ENCODE results near the gene LMBR1L. TPM values are rescaled to one million over a fixed set of nuclear protein-coding genes. Genes with fewer than 3 reads are reported as not detected.

Gene LMBR1L
- total and polyA plus RNA-seq, 2 of the 13 experiments (the other 11 are each of a cell fraction or from before 2014, with no cell fraction given), result 12.2 to 65.9 TPM

GRCh38 chr12:49126852-49127763 is 16.5 kb upstream of the LMBR1L start:
- WGBS (ENCODE audit: low lambda C conversion rate), result 95% methylated on average over 4 of the region's 4 CpGs
- CTCF ChIA-PET (ENCODE audit: low intra/inter-chr PET ratio, low total read pairs), result no interaction called here
- no peak for FAIRE-seq
- no peak for TF ChIP-seq SOX6 (IDR thresholded peaks at IDR 0.05)
- TF ChIP-seq SOX6 (CRISPR knock-in tag; IDR thresholded peaks at IDR 0.05), result no peak
- peak; percentile 24 to 68; a peak in 3 of 4 replicates for TF ChIP-seq POLR2A (IDR thresholded peaks at IDR 0.05; ENCODE audit: insufficient read depth in 1 of 2, low read depth in 2 of 2, low read length in 2 of 2)
- no peak for TF ChIP-seq NR1H2 (CRISPR knock-in tag; IDR thresholded peaks at IDR 0.05; ENCODE audit: borderline replicate concordance, low read depth)
- no peak for TF ChIP-seq ZNF724P (CRISPR knock-in tag; IDR thresholded peaks at IDR 0.05; ENCODE audit: borderline replicate concordance)
- TF ChIP-seq ZBTB2 (CRISPR knock-in tag; IDR thresholded peaks at IDR 0.05; ENCODE audit: low read depth), result no peak
- TF ChIP-seq TSC22D2 (CRISPR knock-in tag; IDR thresholded peaks at IDR 0.05; ENCODE audit: borderline replicate concordance), result no peak
- no peak for TF ChIP-seq ZNF513 (CRISPR knock-in tag; conservative IDR thresholded peaks at IDR 0.05)
- TF ChIP-seq ZBTB44 (CRISPR knock-in tag; IDR thresholded peaks at IDR 0.05), result no peak
- TF ChIP-seq SIN3A (IDR thresholded peaks at IDR 0.05; ENCODE audit: borderline replicate concordance, low read depth, low read length), result no peak
- TF ChIP-seq POLR2G (IDR thresholded peaks at IDR 0.05; ENCODE audit: low read depth, low read length), result peak; percentile 65; the same call in 1 of the 2 replicates
- TF ChIP-seq ZNF616 (CRISPR knock-in tag; IDR thresholded peaks at IDR 0.05; ENCODE audit: low read depth), result no peak
- TF ChIP-seq ZC3H13 (CRISPR knock-in tag; IDR thresholded peaks at IDR 0.05), result peak; percentile 30; the same call in 1 of the 2 replicates
- no peak for TF ChIP-seq ZNF674 (CRISPR knock-in tag; IDR thresholded peaks at IDR 0.05; ENCODE audit: low read depth)
- peak; percentile 94 for TF ChIP-seq RBM22 (optimal IDR thresholded peaks at IDR 0.05; ENCODE audit: low read length)
- peak; percentile 35; the same call in 1 of the 2 replicates for TF ChIP-seq RBFOX2 (IDR thresholded peaks at IDR 0.05; ENCODE audit: low read depth, low read length)
- TF ChIP-seq NFIC (IDR thresholded peaks at IDR 0.05; ENCODE audit: low read length), result peak; percentile 47; the same call in 1 of the 2 replicates
- TF ChIP-seq ZFP1 (CRISPR knock-in tag; IDR thresholded peaks at IDR 0.05), result no peak
- no peak for TF ChIP-seq HNF4A (CRISPR knock-in tag; IDR thresholded peaks at IDR 0.05)
- peak; percentile 67 for TF ChIP-seq POLR2AphosphoS5 (IDR thresholded peaks at IDR 0.05; ENCODE audit: low read depth, low read length)
- TF ChIP-seq PHF5A (CRISPR knock-in tag; IDR thresholded peaks at IDR 0.05; ENCODE audit: low read depth, unreplicated experiment), result no peak

More at GRCh38 chr12:49126852-49127763, 16.5 kb upstream of the LMBR1L start:
- no peak overlapping the region for H3K4me2 ChIP-seq (ENCODE audit: low read depth, low read length)
- H3K9me3 ChIP-seq (ENCODE audit: low read length), result no peaks in the 10 kb centered on the region
- no peak overlapping the region for H2AFZ ChIP-seq (ENCODE audit: low read length)
- peaks cover 19% of the 10 kb centered on the region for H3K79me2 ChIP-seq (ENCODE audit: insufficient read depth, low read length)
- no peaks in the 10 kb centered on the region for H3K27me3 ChIP-seq (ENCODE audit: control insufficient read depth in 1 of 2, insufficient read depth in 2 of 2, low read length in 2 of 2)
- POLR2A ChIA-PET, result no interaction called here
- intact Hi-C loops (cut with micrococcal nuclease; ENCODE audit: unreplicated experiment) (loop anchor here (10.0 kb wide), 1 partner anchor 1898 kb away; the partner anchor contains the start of gene SLC11A2), in situ Hi-C loops (cut with HindIII; ENCODE audit: extremely low pct_ligation_motif_present, low pct_unique_long_range_greater_than_20kb) (no loop called here)
- peaks cover 25% of the 10 kb centered on the region for H3K4me1 ChIP-seq (ENCODE audit: insufficient read depth, low read length)
- no peak overlapping the region for H3K27ac ChIP-seq (ENCODE audit: extremely low read length, insufficient read depth, low read length)
- H4K20me1 ChIP-seq (ENCODE audit: insufficient read depth, low read length), result peaks cover 17% of the 10 kb centered on the region
- no peak for ATAC-seq
- DNase-seq (ENCODE audit: low spot score), result no peak
- H3K36me3 ChIP-seq (replicated peaks in 1 of 2; ENCODE audit: control insufficient read depth in 1 of 2, insufficient read depth in 2 of 2, low read length in 2 of 2), result peaks cover 7 to 23% of the 10 kb centered on the region in 2 experiments
- no peak overlapping the region for H3K9ac ChIP-seq (ENCODE audit: insufficient read depth, low read depth, low read length)
- no TSS peak for BruUV-seq (replicated peaks)
- H3K4me3 ChIP-seq (replicated peaks in 1 of 3; ENCODE audit: insufficient read depth in 1 of 3, low read depth in 2 of 3, low read length in 3 of 3), result no peak overlapping the region
